Stomach (tissue), 4 donors: ENCODE measurements around the gene MRPL50.

Source experiments
- POLR2A ChIP-seq, 4 donors: fragments of 450-650 bp; IDR thresholded peaks; one replicate each; pipeline ENCODE4 v1.6.1; 2016; ENCODE audit warnings: antibody characterized with exemption in 4 of 4, control low read depth in 2 of 4, mild to moderate bottlenecking in 1 of 4, moderate library complexity in 1 of 4
- TF ChIP-seq, protein P1 (sequence below), 7 experiments: fragments of 450-650 bp in 4 of 7; fragments of 200-600 bp in 3 of 7; sonication (generic) in 3 of 7; IDR thresholded peaks; one replicate each; pipeline ENCODE4 v1.5.1; 2016 to 2019; ENCODE audit warnings: antibody characterized with exemption in 7 of 7, control low read depth in 2 of 7, mild to moderate bottlenecking in 1 of 7

DNA sequence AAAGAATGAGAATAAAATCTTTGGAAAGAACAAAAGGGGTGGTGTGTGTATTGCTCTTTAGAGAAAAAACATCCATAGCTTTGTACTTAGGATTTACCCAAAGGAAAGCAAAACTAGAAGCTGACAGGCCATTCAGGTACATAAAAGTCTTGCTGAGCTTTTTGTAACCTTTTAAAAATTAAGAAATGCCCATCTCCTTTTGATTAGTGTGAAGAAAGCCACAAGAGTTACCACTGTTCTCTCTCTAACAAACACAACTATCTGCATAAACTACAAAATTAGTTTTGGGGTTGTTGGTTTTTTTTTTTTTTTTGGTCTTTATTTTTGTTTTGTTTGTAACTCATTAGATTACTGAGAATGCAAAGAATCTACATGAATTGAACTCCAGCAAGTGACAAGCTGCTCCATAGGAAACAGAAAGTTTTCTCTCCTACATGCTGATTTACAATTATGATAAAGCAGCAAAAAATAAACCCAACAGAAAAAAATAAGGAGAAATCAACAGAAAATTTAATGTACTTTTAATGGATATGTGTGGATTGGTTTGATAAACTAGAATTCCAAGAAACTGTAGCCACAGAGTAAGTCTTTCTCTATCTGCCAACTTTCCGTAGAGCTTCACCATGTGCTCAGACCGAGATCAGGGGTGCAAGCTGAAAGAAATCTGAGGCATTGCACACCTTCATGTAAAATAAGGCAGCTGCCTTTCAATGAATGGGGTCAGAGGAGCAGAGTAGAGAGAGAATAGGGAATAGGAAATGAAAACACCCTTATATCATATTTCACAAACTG lies 25.9 kb downstream of the MRPL50 start:
- TF ChIP-seq, protein P1, sequence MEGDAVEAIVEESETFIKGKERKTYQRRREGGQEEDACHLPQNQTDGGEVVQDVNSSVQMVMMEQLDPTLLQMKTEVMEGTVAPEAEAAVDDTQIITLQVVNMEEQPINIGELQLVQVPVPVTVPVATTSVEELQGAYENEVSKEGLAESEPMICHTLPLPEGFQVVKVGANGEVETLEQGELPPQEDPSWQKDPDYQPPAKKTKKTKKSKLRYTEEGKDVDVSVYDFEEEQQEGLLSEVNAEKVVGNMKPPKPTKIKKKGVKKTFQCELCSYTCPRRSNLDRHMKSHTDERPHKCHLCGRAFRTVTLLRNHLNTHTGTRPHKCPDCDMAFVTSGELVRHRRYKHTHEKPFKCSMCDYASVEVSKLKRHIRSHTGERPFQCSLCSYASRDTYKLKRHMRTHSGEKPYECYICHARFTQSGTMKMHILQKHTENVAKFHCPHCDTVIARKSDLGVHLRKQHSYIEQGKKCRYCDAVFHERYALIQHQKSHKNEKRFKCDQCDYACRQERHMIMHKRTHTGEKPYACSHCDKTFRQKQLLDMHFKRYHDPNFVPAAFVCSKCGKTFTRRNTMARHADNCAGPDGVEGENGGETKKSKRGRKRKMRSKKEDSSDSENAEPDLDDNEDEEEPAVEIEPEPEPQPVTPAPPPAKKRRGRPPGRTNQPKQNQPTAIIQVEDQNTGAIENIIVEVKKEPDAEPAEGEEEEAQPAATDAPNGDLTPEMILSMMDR (IDR thresholded peaks at IDR 0.05) = no peak
- no peak for TF ChIP-seq POLR2A (IDR thresholded peaks at IDR 0.05)
